K562 treated with DMSO at 1 percent for 12 hours (cell line): ENCODE data around the gene SERPINE2. TPM values are rescaled to one million over a fixed set of nuclear protein-coding genes. Genes with fewer than 3 reads are reported as not detected.

Source experiments
- total RNA-seq: library from RNA; unstranded; fragments of 300-600 nt; gene quantifications from 2 replicates; pipeline ENCODE4 v1.2.3, GENCODE V29; 2022; ENCODE audit not compliant: insufficient read depth

SERPINE2 gene
- 0.88 and 0.89 TPM in 2 replicates for total RNA-seq

GRCh38 chr2:224039080-224039769 lies at the start of gene SERPINE2:
TSS of gene SERPINE2 (minus strand) at chr2:224039286. CDS start at chr2:224001900, 37,386 bp downstream.

GRCh38 chr2:223957092-223957851 lies 81.8 kb downstream of the SERPINE2 start, which contains the start of gene MRPL44:
TSS of gene MRPL44 (plus strand) at chr2:223957463. CDS start at chr2:223957473, 10 bp downstream.

GRCh38 chr2:223944703-223945531 lies 94.2 kb downstream of the SERPINE2 start, which contains the start of gene WDFY1:
TSS of gene WDFY1 (minus strand) at chr2:223945335. CDS start at chr2:223945284, 51 bp downstream.

Other genes with a start within 250 kb of the SERPINE2 start
- gene AP1S3, start 201.7 kb downstream of the SERPINE2 start, total RNA-seq, result 1.9 TPM in 1 of 2 replicates, not detected in the other
- gene WDFY1, start 94.0 kb downstream of the SERPINE2 start, total RNA-seq, result 7.1 and 24.5 TPM in 2 replicates
- 14.6 and 17.9 TPM in 2 replicates for gene MRPL44, start 81.8 kb downstream of the SERPINE2 start, total RNA-seq